IMR-90 (cell line): ENCODE data around the gene INSR. TPM values are rescaled to one million over a fixed set of nuclear protein-coding genes. Genes with fewer than 3 reads are reported as not detected.

Experiments used
- ATAC-seq: fragments of 200-7000 bp; cut with Tn5 transposase; 2 replicates; pipeline ENCODE4 v1.9.1; 2020; ENCODE audit warnings: low read depth, mild to moderate bottlenecking, moderate library complexity
- BruUV-seq: library from RNA; stranded (reverse); fragments of 400-500 nt; replicated peaks from 2 replicates; lab custom pipeline; 2021; lab: Mats Ljungman, UMichigan
- CTCF ChIA-PET: fragments of 300-600 bp; formaldehyde crosslinking; extraction: SDS; loops from one replicate; lab custom pipeline; 2021; ENCODE audit warnings: antibody characterized with exemption; lab: Yijun Ruan, JAX
- POLR2A ChIA-PET: fragments of 300-600 bp; sonication (Branson Sonifier 250); formaldehyde crosslinking; loops from one replicate; lab custom pipeline; 2022; ENCODE audit warnings: antibody characterized with exemption; ENCODE audit not compliant: unreplicated experiment; lab: Charles Lee
- DNase-seq: peaks from one replicate; pipeline ENCODE4 v3.0.0; 2013
- H2AFZ ChIP-seq: replicated peaks from 2 replicates; pipeline ENCODE3; 2013; ENCODE audit warnings: low read length, mild to moderate bottlenecking; ENCODE audit not compliant: poor library complexity
- H2AK5ac ChIP-seq: 2 replicates; pipeline ENCODE4 v1.6.1; 2013; ENCODE audit warnings: low read depth, low read length, inconsistent platforms
- H2AK9ac ChIP-seq: replicated peaks from 2 replicates; pipeline ENCODE3; 2013; ENCODE audit warnings: mild to moderate bottlenecking, low read depth, low read length, moderate library complexity; ENCODE audit not compliant: poor library complexity
- H2BK120ac ChIP-seq: 2 replicates; pipeline ENCODE4 v1.6.1; 2013; ENCODE audit warnings: low read depth, low read length, inconsistent platforms
- H2BK15ac ChIP-seq: 3 replicates; pipeline ENCODE4 v1.6.1; 2013; ENCODE audit warnings: low read depth, low read length, inconsistent platforms
- H2BK20ac ChIP-seq: 2 replicates; pipeline ENCODE4 v1.6.1; 2013; ENCODE audit warnings: low read depth, mild to moderate bottlenecking, inconsistent platforms, low read length, moderate library complexity
- H2BK5ac ChIP-seq: 2 replicates; pipeline ENCODE4 v1.6.1; 2013; ENCODE audit warnings: mild to moderate bottlenecking, low read depth, low read length, inconsistent platforms; ENCODE audit not compliant: poor library complexity, severe bottlenecking
- H3K14ac ChIP-seq: replicated peaks from 2 replicates; pipeline ENCODE4 v1.6.1; 2013; ENCODE audit warnings: low read depth, low read length, inconsistent platforms
- H3K18ac ChIP-seq: 2 replicates; pipeline ENCODE4 v1.6.1; 2013; ENCODE audit warnings: low read depth, low read length, control low read depth
- H3K23ac ChIP-seq: 2 replicates; pipeline ENCODE4 v1.6.1; 2013; ENCODE audit warnings: low read depth, low read length, inconsistent platforms
- H3K27ac ChIP-seq: 2 replicates; pipeline ENCODE4 v1.5.1; 2013; ENCODE audit warnings: mild to moderate bottlenecking, control low read depth, low read length; ENCODE audit not compliant: insufficient read depth
- H3K27me3 ChIP-seq: 2 replicates; pipeline ENCODE4 v1.6.1; 2013; ENCODE audit warnings: low read length; ENCODE audit not compliant: control insufficient read depth, insufficient read depth
- H3K36me3 ChIP-seq: 2 replicates; pipeline ENCODE4 v1.6.1; 2013; ENCODE audit warnings: low read length, mixed read lengths; ENCODE audit not compliant: control insufficient read depth, insufficient read depth
- H3K4ac ChIP-seq: 2 replicates; pipeline ENCODE4 v1.6.1; 2013; ENCODE audit warnings: low read depth, low read length, inconsistent platforms
- H3K4me1 ChIP-seq: 2 replicates; pipeline ENCODE4 v1.6.1; 2013; ENCODE audit warnings: low read length, mixed read lengths; ENCODE audit not compliant: control insufficient read depth, insufficient read depth
- H3K4me2 ChIP-seq: 2 replicates; pipeline ENCODE4 v1.6.1; 2013; ENCODE audit warnings: low read depth, mild to moderate bottlenecking, control low read depth, low read length, moderate library complexity
- H3K4me3 ChIP-seq: 2 replicates; pipeline ENCODE4 v1.5.1; 2013; ENCODE audit warnings: low read depth, mild to moderate bottlenecking, control low read depth, low read length, moderate library complexity; ENCODE audit not compliant: insufficient read depth
- H3K56ac ChIP-seq: 2 replicates; pipeline ENCODE4 v1.6.1; 2013; ENCODE audit warnings: low read length, inconsistent platforms; ENCODE audit not compliant: insufficient read depth; ENCODE audit errors: extremely low read depth
- H3K79me1 ChIP-seq, 2 experiments: 2 replicates each; pipeline ENCODE4 v1.6.1; 2013; ENCODE audit warnings: low read length in 2 of 2, inconsistent platforms in 1 of 2, low read depth in 1 of 2
- H3K9ac ChIP-seq: 2 replicates; pipeline ENCODE4 v1.6.1; 2013; ENCODE audit warnings: low read depth, low read length, control low read depth
- H3K9me1 ChIP-seq: 2 replicates; pipeline ENCODE4 v1.6.1; 2013; ENCODE audit warnings: low read length, inconsistent platforms; ENCODE audit not compliant: insufficient read depth
- H3K9me3 ChIP-seq: 2 replicates; pipeline ENCODE4 v1.6.1; 2013; ENCODE audit warnings: low read length; ENCODE audit not compliant: control insufficient read depth, insufficient read depth
- H4K20me1 ChIP-seq: 2 replicates; pipeline ENCODE4 v1.6.1; 2013; ENCODE audit warnings: low read length, inconsistent platforms; ENCODE audit not compliant: insufficient read depth
- H4K5ac ChIP-seq: 2 replicates; pipeline ENCODE4 v1.6.1; 2013; ENCODE audit warnings: mild to moderate bottlenecking, low read depth, low read length, control low read depth
- H4K8ac ChIP-seq, 2 experiments: 2 replicates each; pipeline ENCODE4 v1.6.1; 2013; ENCODE audit warnings: low read depth in 2 of 2, low read length in 2 of 2, control low read depth in 1 of 2, inconsistent platforms in 1 of 2
- H4K91ac ChIP-seq: 2 replicates; pipeline ENCODE4 v1.6.1; 2013; ENCODE audit warnings: low read depth, low read length, inconsistent platforms; ENCODE audit not compliant: insufficient read depth
- BHLHE40 ChIP-seq: fragments of 150-350 bp; IDR thresholded peaks from 2 replicates; pipeline ENCODE4 v1.6.1; 2016; ENCODE audit warnings: mild to moderate bottlenecking, low read depth, low read length
- CEBPB ChIP-seq: IDR thresholded peaks from 2 replicates; pipeline ENCODE4 v1.6.1; 2012; ENCODE audit warnings: low read depth, low read length, improper control_type of control experiment
- CHD1 ChIP-seq: IDR thresholded peaks from 2 replicates; pipeline ENCODE4 v1.6.1; 2012; ENCODE audit warnings: low read depth, low read length, improper control_type of control experiment
- MAFK ChIP-seq: IDR thresholded peaks from 2 replicates; pipeline ENCODE4 v1.6.1; 2012; ENCODE audit warnings: low read depth, low read length, improper control_type of control experiment
- MAZ ChIP-seq: IDR thresholded peaks from 2 replicates; pipeline ENCODE4 v1.6.1; 2012; ENCODE audit warnings: low read depth, mild to moderate bottlenecking, low read length, improper control_type of control experiment, moderate library complexity, borderline replicate concordance
- NFE2L2 ChIP-seq: fragments of 150-350 bp; IDR thresholded peaks from 2 replicates; pipeline ENCODE4 v1.6.1; 2016; ENCODE audit warnings: low read depth, mild to moderate bottlenecking, low read length
- POLR2A ChIP-seq: IDR thresholded peaks from 2 replicates; pipeline ENCODE4 v1.6.1; 2012; ENCODE audit warnings: mild to moderate bottlenecking, low read depth, low read length
- RAD21 ChIP-seq: IDR thresholded peaks from 2 replicates; pipeline ENCODE4 v1.6.1; 2012; ENCODE audit warnings: low read length, improper control_type of control experiment
- RCOR1 ChIP-seq: IDR thresholded peaks from 2 replicates; pipeline ENCODE4 v1.6.1; 2012; ENCODE audit warnings: mild to moderate bottlenecking, low read length, improper control_type of control experiment; ENCODE audit not compliant: insufficient replicate concordance
- RFX5 ChIP-seq: IDR thresholded peaks from 2 replicates; pipeline ENCODE4 v1.8.0; 2012; ENCODE audit warnings: low read depth, mild to moderate bottlenecking, low read length, moderate library complexity
- USF2 ChIP-seq: fragments of 150-350 bp; IDR thresholded peaks from 2 replicates; pipeline ENCODE4 v1.6.1; 2017; ENCODE audit warnings: mild to moderate bottlenecking, antibody characterized with exemption, low read length, low read depth
- WGBS, 2 experiments: methylation state at CpG; one replicate each; pipeline versions ENCODE4 v1.1.5 to v1.1.7; 2013; ENCODE audit warnings: missing lambda C conversion rate in 2 of 2; ENCODE audit not compliant: insufficient read length in 1 of 2; ENCODE audit errors: extremely low coverage in 2 of 2; 5-methylcytosine and 5-hydroxymethylcytosine counted together
- dilution Hi-C: fragments of 300-500 bp; cut with HindIII; formaldehyde crosslinking; loops from one replicate; pipeline ENCODE4 v1.14.3; 2018; ENCODE audit warnings: low sequenced_read_pairs; ENCODE audit not compliant: unreplicated experiment
- in situ Hi-C: fragments of 300-500 bp; cut with MboI; formaldehyde crosslinking; loops from 3 replicates; pipeline ENCODE4 v1.14.3; 2019; ENCODE audit warnings: low sequenced_read_pairs, inconsistent platforms, mixed read lengths
- intact Hi-C: fragments of 100-400 bp; cut with micrococcal nuclease; formaldehyde crosslinking; loops from 2 replicates; pipeline ENCODE4 v1.10.0; 2022
- polyA plus RNA-seq, 3 experiments: library from polyadenylated mRNA; depleted of rRNA; stranded (reverse); fragments of >200 nt; gene quantifications; 2 replicates each; pipeline ENCODE4 v1.2.3, GENCODE V29; 2012; ENCODE audit warnings: low replicate concordance in 1 of 3
- total RNA-seq: library from RNA; depleted of rRNA; stranded (reverse); fragments of >200 nt; gene quantifications from 2 replicates; pipeline ENCODE4 v1.2.3, GENCODE V29; 2012
- TF ChIP-seq, protein P1 (sequence below): fragments of 150-350 bp; IDR thresholded peaks from 2 replicates; pipeline ENCODE4 v1.6.1; 2016; ENCODE audit warnings: low read depth, mild to moderate bottlenecking, low read length, moderate library complexity, borderline replicate concordance
- TF ChIP-seq, protein P2 (sequence below): conservative IDR thresholded peaks from 2 replicates; pipeline ENCODE4 v1.5.1; 2012; ENCODE audit warnings: mild to moderate bottlenecking, low read depth, low read length, improper control_type of control experiment

Gene INSR
- total and polyA plus RNA-seq, 2 of the 4 experiments (the other 2 are of a cell fraction), result 2.8 to 7.9 TPM

GRCh38 chr19:7224209-7224686 is 70.0 kb downstream of the INSR start:
- Histone ChIP-seq H3K9me3 (no peaks in the 10 kb centered on the region), H3K4me3 (no peak overlapping the region), H3K27me3 (no peaks in the 10 kb centered on the region), H3K18ac (no peak overlapping the region), H3K27ac (no peak overlapping the region), H3K79me1 (peaks cover 0 to 6% of the 10 kb centered on the region in 2 experiments; a peak in 2 of 4 replicates), H3K23ac (no peak overlapping the region), H4K91ac (no peak overlapping the region), H3K9ac (no peak overlapping the region), H2AK5ac (no peak overlapping the region), H4K20me1 (no peaks in the 10 kb centered on the region), H3K14ac (no peak overlapping the region), H2BK5ac (no peak overlapping the region), H3K36me3 (no peaks in the 10 kb centered on the region), H2BK15ac (no peak overlapping the region), H3K56ac (no peak overlapping the region), H2BK20ac (no peak overlapping the region), H3K4me2 (peak overlapping the region; percentile 8; the same call in 1 of the 2 replicates), H3K9me1 (no peaks in the 10 kb centered on the region), H2BK120ac (no peak overlapping the region), H4K8ac (no peak overlapping the region), H3K4ac (no peak overlapping the region), H3K4me1 (no peaks in the 10 kb centered on the region; the same call in 1 of the 2 replicates), H2AFZ (peak overlapping the region; percentile 34), H4K5ac (no peak overlapping the region), H2AK9ac (peak overlapping the region; percentile 29)
- ATAC-seq, result peak; percentile 83
- in situ Hi-C loops (no loop called here), dilution Hi-C loops (no loop called here), intact Hi-C loops (no loop called here)
- CTCF ChIA-PET, result interaction anchor here (0.6 kb wide), 1 partner anchor 1096 kb away, joined by 5 read pairs; no protein-coding TSS in a partner anchor
- no TSS peak for BruUV-seq
- TF ChIP-seq POLR2A (no peak), MAZ (no peak), USF2 (no peak), RCOR1 (no peak), RFX5 (no peak), MAFK (no peak), BHLHE40 (no peak), CHD1 (no peak), RAD21 (no peak), CEBPB (no peak), NFE2L2 (no peak)
- TF ChIP-seq, protein P1, sequence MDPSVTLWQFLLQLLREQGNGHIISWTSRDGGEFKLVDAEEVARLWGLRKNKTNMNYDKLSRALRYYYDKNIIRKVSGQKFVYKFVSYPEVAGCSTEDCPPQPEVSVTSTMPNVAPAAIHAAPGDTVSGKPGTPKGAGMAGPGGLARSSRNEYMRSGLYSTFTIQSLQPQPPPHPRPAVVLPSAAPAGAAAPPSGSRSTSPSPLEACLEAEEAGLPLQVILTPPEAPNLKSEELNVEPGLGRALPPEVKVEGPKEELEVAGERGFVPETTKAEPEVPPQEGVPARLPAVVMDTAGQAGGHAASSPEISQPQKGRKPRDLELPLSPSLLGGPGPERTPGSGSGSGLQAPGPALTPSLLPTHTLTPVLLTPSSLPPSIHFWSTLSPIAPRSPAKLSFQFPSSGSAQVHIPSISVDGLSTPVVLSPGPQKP, result no peak
- TF ChIP-seq, protein P2, sequence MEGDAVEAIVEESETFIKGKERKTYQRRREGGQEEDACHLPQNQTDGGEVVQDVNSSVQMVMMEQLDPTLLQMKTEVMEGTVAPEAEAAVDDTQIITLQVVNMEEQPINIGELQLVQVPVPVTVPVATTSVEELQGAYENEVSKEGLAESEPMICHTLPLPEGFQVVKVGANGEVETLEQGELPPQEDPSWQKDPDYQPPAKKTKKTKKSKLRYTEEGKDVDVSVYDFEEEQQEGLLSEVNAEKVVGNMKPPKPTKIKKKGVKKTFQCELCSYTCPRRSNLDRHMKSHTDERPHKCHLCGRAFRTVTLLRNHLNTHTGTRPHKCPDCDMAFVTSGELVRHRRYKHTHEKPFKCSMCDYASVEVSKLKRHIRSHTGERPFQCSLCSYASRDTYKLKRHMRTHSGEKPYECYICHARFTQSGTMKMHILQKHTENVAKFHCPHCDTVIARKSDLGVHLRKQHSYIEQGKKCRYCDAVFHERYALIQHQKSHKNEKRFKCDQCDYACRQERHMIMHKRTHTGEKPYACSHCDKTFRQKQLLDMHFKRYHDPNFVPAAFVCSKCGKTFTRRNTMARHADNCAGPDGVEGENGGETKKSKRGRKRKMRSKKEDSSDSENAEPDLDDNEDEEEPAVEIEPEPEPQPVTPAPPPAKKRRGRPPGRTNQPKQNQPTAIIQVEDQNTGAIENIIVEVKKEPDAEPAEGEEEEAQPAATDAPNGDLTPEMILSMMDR, result no peak
- peak; percentile 30 for DNase-seq
- POLR2A ChIA-PET, result no interaction called here
- WGBS, 2 experiments, result 12% methylated on average over 10 of the region's 18 CpGs; no CpG with 5 or more reads in 1 of the 2 experiments
